Stimulated activated CD4-positive, alpha-beta T cell treated with anti-CD3 and anti-CD28 coated beads, Interleukin-4, amount 100 ng/mL, for 48 hours (primary cell): ENCODE results near the gene MUC5B.
"Not testable (repeated sequence)": the region's sequence is repeated elsewhere in the genome, so short reads cannot be mapped to it uniquely, and the experiment has no call there.

Experiments used
- DNase-seq, 2 donors: peaks; one replicate each; pipeline ENCODE4 v3.0.0-alpha.2; 2020; ENCODE audit warnings: low read depth in 2 of 2

The MUC5B gene

GRCh38 chr11:1233351-1234053 is 10.6 kb downstream of the MUC5B start:
- DNase-seq, result no peak

- no peak for DNase-seq
These were observed 11.3 kb downstream of the MUC5B start for GRCh38 chr11:1234054-1234720.

- no peak for DNase-seq
These were observed 12.0 kb downstream of the MUC5B start for GRCh38 chr11:1234771-1235305.

- DNase-seq, result no peak
These were observed 12.5 kb downstream of the MUC5B start for GRCh38 chr11:1235306-1235900.

- DNase-seq, result no peak
These were observed 13.0 kb downstream of the MUC5B start for GRCh38 chr11:1235901-1236315.

GRCh38 chr11:1236316-1237127 is 13.7 kb downstream of the MUC5B start:
- no peak for DNase-seq

- no peak for DNase-seq
These were observed 14.3 kb downstream of the MUC5B start for GRCh38 chr11:1237128-1237580.

- no peak for DNase-seq
These were observed 15.0 kb downstream of the MUC5B start for GRCh38 chr11:1237851-1238250.

GRCh38 chr11:1238767-1239595 is 16.1 kb downstream of the MUC5B start:
- DNase-seq, result no peak

- no peak for DNase-seq
These were observed 16.8 kb downstream of the MUC5B start for GRCh38 chr11:1239596-1240205.

- DNase-seq, result no peak
These were observed 17.9 kb downstream of the MUC5B start for GRCh38 chr11:1240771-1241170.

GRCh38 chr11:1241706-1242105 is 18.8 kb downstream of the MUC5B start:
- no peak for DNase-seq

GRCh38 chr11:1242289-1242688 is 19.4 kb downstream of the MUC5B start:
- no peak for DNase-seq

GRCh38 chr11:1242751-1243150 is 19.9 kb downstream of the MUC5B start:
- not testable (repeated sequence) for DNase-seq

GRCh38 chr11:1243521-1243920 is 20.7 kb downstream of the MUC5B start:
- not testable (repeated sequence) for DNase-seq

GRCh38 chr11:1244557-1244956 is 21.7 kb downstream of the MUC5B start:
- DNase-seq, result not testable (repeated sequence)

- not testable (repeated sequence) for DNase-seq
These were observed 22.9 kb downstream of the MUC5B start for GRCh38 chr11:1245717-1246116.

GRCh38 chr11:1246301-1246700 is 23.4 kb downstream of the MUC5B start:
- not testable (repeated sequence) for DNase-seq

- not testable (repeated sequence) for DNase-seq
These were observed 24.2 kb downstream of the MUC5B start for GRCh38 chr11:1247026-1247425.

- DNase-seq, result not testable (repeated sequence)
These were observed 26.1 kb downstream of the MUC5B start for GRCh38 chr11:1248951-1249350.
